DND-41 (cell line): ENCODE measurements around the gene ADCY10.

Source experiments
- CTCF ChIP-seq: IDR thresholded peaks from 2 replicates; pipeline ENCODE4 v1.5.1; 2012; ENCODE audit warnings: borderline replicate concordance, low read length, moderate library complexity, mild to moderate bottlenecking; ENCODE audit not compliant: poor library complexity, severe bottlenecking; ENCODE audit errors: extremely low read depth
- EZH2 ChIP-seq: IDR thresholded peaks from 3 replicates; pipeline ENCODE4 v1.6.1; 2012; ENCODE audit warnings: borderline replicate concordance, low read depth, mild to moderate bottlenecking, moderate library complexity, low read length, inconsistent platforms; ENCODE audit not compliant: severe bottlenecking

- TF ChIP-seq CTCF: no peak
- no peak for TF ChIP-seq EZH2
These were observed 137.2 kb downstream of the ADCY10 start for GRCh38 chr1:167776616-167777268.
